ENCODE data around the gene PTPRT.
"Not testable (repeated sequence)": the region's sequence is repeated elsewhere in the genome, so short reads cannot be mapped to it uniquely, and the experiment has no call there.

Gene PTPRT

GRCh38 chr20:42910808-42911207 is 278.9 kb downstream of the PTPRT start:
- not testable (repeated sequence) for DNase-seq (ENCODE audit: low read depth in 2 of 2)

- no peak for DNase-seq (ENCODE audit: low read depth in 2 of 2)
These were observed 282.0 kb downstream of the PTPRT start for GRCh38 chr20:42907730-42908129.

- no peak for DNase-seq (ENCODE audit: low read depth in 2 of 2)
These were observed 283.6 kb downstream of the PTPRT start for GRCh38 chr20:42906120-42906519.

- DNase-seq (ENCODE audit: low read depth in 2 of 2): no peak
These were observed 287.2 kb downstream of the PTPRT start for GRCh38 chr20:42902509-42902908.

GRCh38 chr20:42901689-42902440 is 287.8 kb downstream of the PTPRT start:
- DNase-seq (ENCODE audit: low read depth in 2 of 2): no peak

- DNase-seq (ENCODE audit: low read depth in 2 of 2): not testable (repeated sequence)
These were observed 288.9 kb downstream of the PTPRT start for GRCh38 chr20:42900764-42901163.

GRCh38 chr20:42895020-42895419 is 294.7 kb downstream of the PTPRT start:
- DNase-seq (ENCODE audit: low read depth in 2 of 2): no peak

- no peak for DNase-seq (ENCODE audit: low read depth in 2 of 2)
These were observed 295.2 kb downstream of the PTPRT start for GRCh38 chr20:42894483-42894882.

GRCh38 chr20:42889517-42889916 is 300.2 kb downstream of the PTPRT start:
- DNase-seq (ENCODE audit: low read depth in 2 of 2): no peak

- no peak for DNase-seq (ENCODE audit: low read depth in 2 of 2)
These were observed 302.4 kb downstream of the PTPRT start for GRCh38 chr20:42887281-42887680.

- DNase-seq (ENCODE audit: low read depth in 2 of 2): no peak
These were observed 302.9 kb downstream of the PTPRT start for GRCh38 chr20:42886801-42887200.

GRCh38 chr20:42886046-42886445 is 303.7 kb downstream of the PTPRT start:
- DNase-seq (ENCODE audit: low read depth in 2 of 2): no peak

GRCh38 chr20:42875581-42875980 is 314.1 kb downstream of the PTPRT start:
- DNase-seq (ENCODE audit: low read depth in 2 of 2): no peak

- DNase-seq (ENCODE audit: low read depth in 2 of 2): no peak
These were observed 316.4 kb downstream of the PTPRT start for GRCh38 chr20:42873259-42873658.

- no peak for DNase-seq (ENCODE audit: low read depth in 2 of 2)
These were observed 325.6 kb downstream of the PTPRT start for GRCh38 chr20:42864116-42864515.

- DNase-seq (ENCODE audit: low read depth in 2 of 2): no peak
These were observed 327.3 kb downstream of the PTPRT start for GRCh38 chr20:42862446-42862845.

GRCh38 chr20:42857446-42857845 is 332.3 kb downstream of the PTPRT start:
- DNase-seq (ENCODE audit: low read depth in 2 of 2): no peak

- DNase-seq (ENCODE audit: low read depth in 2 of 2): no peak
These were observed 333.8 kb downstream of the PTPRT start for GRCh38 chr20:42855896-42856295.

GRCh38 chr20:42852691-42853090 is 337.0 kb downstream of the PTPRT start:
- DNase-seq (ENCODE audit: low read depth in 2 of 2): no peak

- no peak for DNase-seq (ENCODE audit: low read depth in 2 of 2)
These were observed 342.8 kb downstream of the PTPRT start for GRCh38 chr20:42846784-42847490.

GRCh38 chr20:42844751-42845150 is 345.0 kb downstream of the PTPRT start:
- DNase-seq (ENCODE audit: low read depth in 2 of 2): no peak

GRCh38 chr20:42837456-42837855 is 352.2 kb downstream of the PTPRT start:
- no peak for DNase-seq (ENCODE audit: low read depth in 2 of 2)

- no peak for DNase-seq (ENCODE audit: low read depth in 2 of 2)
These were observed 353.4 kb downstream of the PTPRT start for GRCh38 chr20:42836339-42836738.

All from fibroblast of skin of left quadriceps (primary cell).